ENCODE results near the gene CAPN10. TPM values are rescaled to one million over a fixed set of nuclear protein-coding genes. Genes with fewer than 3 reads are reported as not detected.

The CAPN10 gene
- total RNA-seq, 4 donors from 2014 or later: 28.0 to 66.3 (median 54.8) TPM

- DNase-seq (ENCODE audit: low spot score in 2 of 2): peak in 1 of 2 donors; percentile 8
- peaks cover 0 to 100% (median 11%) of the 10 kb centered on the region in 3 donors for H3K36me3 ChIP-seq
- WGBS, 2 donors: 80 to 91% methylated on average over 17 to 21 of the region's 23 CpGs
Observed at GRCh38 chr2:240596491-240596931, 10.0 kb downstream of the CAPN10 start.

DNA sequence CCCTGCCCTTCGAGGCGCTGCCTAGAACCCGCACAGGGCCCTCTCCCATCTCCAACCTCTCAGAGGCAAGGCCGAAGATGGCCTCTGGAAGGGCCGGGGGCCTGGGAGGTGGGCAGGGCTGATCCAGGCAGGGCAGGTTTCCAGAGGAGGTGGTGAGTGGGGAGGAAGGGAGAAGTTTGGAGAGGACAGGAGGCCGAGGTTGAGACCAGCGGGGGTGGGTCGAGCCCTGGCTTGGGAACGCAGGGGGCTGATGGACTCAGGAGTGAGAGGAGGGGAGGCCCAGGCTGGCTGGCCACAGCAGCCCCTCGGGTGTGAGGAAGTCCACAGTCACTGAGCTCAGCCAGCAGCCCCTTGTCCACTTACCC is 10.5 kb downstream of the CAPN10 start:
- no peak for DNase-seq (ENCODE audit: low spot score in 2 of 2)
- Histone ChIP-seq H3K36me3 (peaks cover 0 to 100% (median 11%) of the 10 kb centered on the region in 3 donors), H3K4me1 (peaks cover 0 to 5% (median 0%) of the 10 kb centered on the region in 4 donors), H3K9me3 (no peaks in the 10 kb centered on the region), H3K27ac (no peak overlapping the region), H3K27me3 (no peaks in the 10 kb centered on the region), H3K4me3 (no peak overlapping the region)
- TF ChIP-seq EP300 (IDR thresholded peaks at IDR 0.05) (no peak), POLR2A (IDR thresholded peaks at IDR 0.05) (no peak)
- TF ChIP-seq, protein P1, sequence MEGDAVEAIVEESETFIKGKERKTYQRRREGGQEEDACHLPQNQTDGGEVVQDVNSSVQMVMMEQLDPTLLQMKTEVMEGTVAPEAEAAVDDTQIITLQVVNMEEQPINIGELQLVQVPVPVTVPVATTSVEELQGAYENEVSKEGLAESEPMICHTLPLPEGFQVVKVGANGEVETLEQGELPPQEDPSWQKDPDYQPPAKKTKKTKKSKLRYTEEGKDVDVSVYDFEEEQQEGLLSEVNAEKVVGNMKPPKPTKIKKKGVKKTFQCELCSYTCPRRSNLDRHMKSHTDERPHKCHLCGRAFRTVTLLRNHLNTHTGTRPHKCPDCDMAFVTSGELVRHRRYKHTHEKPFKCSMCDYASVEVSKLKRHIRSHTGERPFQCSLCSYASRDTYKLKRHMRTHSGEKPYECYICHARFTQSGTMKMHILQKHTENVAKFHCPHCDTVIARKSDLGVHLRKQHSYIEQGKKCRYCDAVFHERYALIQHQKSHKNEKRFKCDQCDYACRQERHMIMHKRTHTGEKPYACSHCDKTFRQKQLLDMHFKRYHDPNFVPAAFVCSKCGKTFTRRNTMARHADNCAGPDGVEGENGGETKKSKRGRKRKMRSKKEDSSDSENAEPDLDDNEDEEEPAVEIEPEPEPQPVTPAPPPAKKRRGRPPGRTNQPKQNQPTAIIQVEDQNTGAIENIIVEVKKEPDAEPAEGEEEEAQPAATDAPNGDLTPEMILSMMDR (IDR thresholded peaks at IDR 0.05): no peak
- WGBS, 2 donors: 86 to 89% methylated on average over 10 of the region's 10 CpGs

More at GRCh38 chr2:240596491-240596931, 10.0 kb downstream of the CAPN10 start:
- peaks cover 0 to 7% (median 0%) of the 10 kb centered on the region in 4 donors for H3K4me1 ChIP-seq
- no peaks in the 10 kb centered on the region for H3K9me3 ChIP-seq
- no peaks in the 10 kb centered on the region for H3K27me3 ChIP-seq
- H3K4me3 ChIP-seq: no peak overlapping the region
- TF ChIP-seq POLR2A (IDR thresholded peaks at IDR 0.05): no peak
- TF ChIP-seq, protein P1 (IDR thresholded peaks at IDR 0.05): no peak
- TF ChIP-seq EP300 (IDR thresholded peaks at IDR 0.05): no peak
- no peak overlapping the region for H3K27ac ChIP-seq

DNA sequence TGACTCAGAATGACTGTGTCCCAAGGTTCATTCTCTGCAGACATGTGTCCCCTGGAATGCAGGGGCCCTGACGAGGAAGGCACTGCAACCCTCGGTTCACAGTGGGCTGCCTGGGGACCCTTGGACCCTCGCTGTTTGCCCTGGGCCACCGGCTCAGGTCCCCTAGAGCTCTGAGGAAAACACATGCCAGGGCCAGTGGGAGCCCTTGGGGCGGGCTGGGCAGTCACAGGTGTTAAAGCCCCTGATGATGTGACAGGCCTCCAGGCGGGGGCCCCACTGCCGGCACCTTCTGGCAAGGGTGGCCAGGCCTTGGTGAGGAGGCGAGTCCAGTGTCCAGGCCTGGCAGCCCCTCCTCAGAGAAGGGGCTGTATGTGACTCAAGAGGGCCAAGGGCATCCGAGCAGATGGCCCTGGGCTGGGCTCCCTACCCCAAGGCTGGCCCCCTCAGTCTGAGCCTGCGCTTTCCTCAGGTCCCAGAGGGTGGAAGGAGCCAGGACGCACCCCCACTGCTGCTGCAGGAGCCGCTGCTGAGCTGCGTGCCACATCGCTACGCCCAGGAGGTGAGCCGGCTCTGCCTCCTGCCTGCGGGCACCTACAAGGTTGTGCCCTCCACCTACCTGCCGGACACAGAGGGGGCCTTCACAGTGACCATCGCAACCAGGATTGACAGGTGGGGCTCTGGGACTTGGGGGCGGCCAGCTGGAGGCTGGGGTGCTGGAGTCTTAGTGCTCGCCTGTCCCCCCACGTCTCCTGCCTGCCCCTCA is 11.1 kb downstream of the CAPN10 start:
- WGBS, 2 donors: 87 to 100% methylated on average over 1 to 22 of the region's 22 CpGs
- Histone ChIP-seq H3K4me1 (peaks cover 0 to 5% (median 0%) of the 10 kb centered on the region in 4 donors), H3K36me3 (peaks cover 0 to 100% (median 11%) of the 10 kb centered on the region in 3 donors), H3K27me3 (no peaks in the 10 kb centered on the region), H3K4me3 (no peak overlapping the region), H3K9me3 (no peaks in the 10 kb centered on the region), H3K27ac (no peak overlapping the region)
- DNase-seq (ENCODE audit: low spot score in 2 of 2): peak in 1 of 2 donors; percentile 0
- TF ChIP-seq, protein P1 (IDR thresholded peaks at IDR 0.05): no peak
- TF ChIP-seq POLR2A (IDR thresholded peaks at IDR 0.05): no peak
- no peak for TF ChIP-seq EP300 (IDR thresholded peaks at IDR 0.05)

DNA sequence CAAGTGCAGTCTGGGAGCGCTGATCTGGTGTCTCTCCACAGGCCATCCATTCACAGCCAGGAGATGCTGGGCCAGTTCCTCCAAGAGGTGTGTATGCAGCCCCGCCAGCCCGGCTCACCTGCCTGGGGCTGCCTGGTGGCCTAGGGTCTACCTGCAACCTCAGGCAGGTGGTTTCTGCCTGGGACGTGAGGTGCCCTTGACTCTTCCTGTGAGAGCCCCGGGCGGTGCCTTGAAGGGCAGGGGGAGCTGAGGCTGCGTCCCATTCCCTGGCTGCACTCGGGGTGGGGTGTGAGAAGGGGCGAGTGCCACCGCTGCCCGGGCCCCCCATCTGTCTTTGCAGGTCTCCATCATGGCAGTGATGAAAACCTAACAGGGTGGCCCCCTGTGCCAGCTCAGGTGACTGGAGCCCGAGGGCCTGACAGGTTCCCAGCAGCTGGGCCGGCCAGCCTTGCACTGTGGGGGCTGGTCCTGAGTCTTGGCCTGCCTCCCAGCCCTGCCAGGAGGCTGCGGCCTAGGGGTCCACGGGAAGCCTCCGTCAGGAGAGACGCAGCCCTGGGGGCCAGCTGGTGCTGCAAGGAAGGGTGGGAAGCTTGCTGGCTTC is 11.9 kb downstream of the CAPN10 start:
- 81 to 98% methylated on average over 11 to 13 of the region's 17 CpGs for WGBS, 2 donors
- H3K4me1 ChIP-seq: peaks cover 0 to 5% (median 0%) of the 10 kb centered on the region in 4 donors
- H3K27ac ChIP-seq: no peak overlapping the region
- DNase-seq (ENCODE audit: low spot score in 2 of 2): peak in 1 of 2 donors; percentile 4
- TF ChIP-seq, protein P1 (IDR thresholded peaks at IDR 0.05): no peak
- TF ChIP-seq EP300 (IDR thresholded peaks at IDR 0.05): no peak
- TF ChIP-seq POLR2A (IDR thresholded peaks at IDR 0.05): no peak
- H3K4me3 ChIP-seq: no peak overlapping the region
- H3K27me3 ChIP-seq: no peaks in the 10 kb centered on the region
- peaks cover 0 to 95% (median 11%) of the 10 kb centered on the region in 3 donors for H3K36me3 ChIP-seq
- H3K9me3 ChIP-seq: no peaks in the 10 kb centered on the region

DNA sequence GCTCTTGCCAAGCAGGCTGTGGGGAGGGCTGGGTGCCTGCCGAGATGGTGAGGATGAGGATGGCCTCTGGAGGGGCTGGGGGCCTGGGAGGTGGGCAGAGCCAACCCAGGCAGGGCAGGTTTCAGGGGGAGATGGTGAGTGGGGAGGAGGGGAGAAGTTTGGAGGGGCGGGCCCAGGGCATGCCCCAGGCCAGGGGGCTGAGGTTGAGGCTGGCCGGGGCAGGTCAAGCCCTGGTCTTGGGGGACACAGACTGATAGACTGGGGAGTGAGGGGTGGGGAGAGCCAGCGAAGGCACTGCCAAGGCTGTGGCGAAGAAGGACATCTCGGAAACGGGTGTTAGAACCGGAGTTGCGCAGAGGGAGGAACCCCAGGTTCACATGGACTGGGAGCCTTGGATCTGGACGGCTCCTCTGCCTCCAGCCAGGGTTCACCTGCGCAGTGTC is 12.6 kb downstream of the CAPN10 start:
- peak in 1 of 2 donors; percentile 1 for DNase-seq (ENCODE audit: low spot score in 2 of 2)
- no peak for TF ChIP-seq POLR2A (IDR thresholded peaks at IDR 0.05)
- TF ChIP-seq, protein P1 (IDR thresholded peaks at IDR 0.05): no peak
- TF ChIP-seq EP300 (IDR thresholded peaks at IDR 0.05): no peak
- H3K27ac ChIP-seq: no peak overlapping the region
- H3K4me3 ChIP-seq: no peak overlapping the region
- peaks cover 0 to 88% (median 11%) of the 10 kb centered on the region in 3 donors for H3K36me3 ChIP-seq
- H3K27me3 ChIP-seq: no peaks in the 10 kb centered on the region
- WGBS, 2 donors: 91 to 94% methylated on average over 11 of the region's 11 CpGs
- H3K9me3 ChIP-seq: no peaks in the 10 kb centered on the region
- H3K4me1 ChIP-seq: peaks cover 0 to 9% (median 0%) of the 10 kb centered on the region in 4 donors

All from tibial nerve (tissue), 4 donors.